COLO668 (cell line): Measurements from ENCODE around the gene ZIC4.

Source experiments
- DNase-seq: peaks from one replicate; lab custom pipeline; 2025; ENCODE audit not compliant: unreplicated experiment; lab: John Stamatoyannopoulos, UW

Gene ZIC4

DNA sequence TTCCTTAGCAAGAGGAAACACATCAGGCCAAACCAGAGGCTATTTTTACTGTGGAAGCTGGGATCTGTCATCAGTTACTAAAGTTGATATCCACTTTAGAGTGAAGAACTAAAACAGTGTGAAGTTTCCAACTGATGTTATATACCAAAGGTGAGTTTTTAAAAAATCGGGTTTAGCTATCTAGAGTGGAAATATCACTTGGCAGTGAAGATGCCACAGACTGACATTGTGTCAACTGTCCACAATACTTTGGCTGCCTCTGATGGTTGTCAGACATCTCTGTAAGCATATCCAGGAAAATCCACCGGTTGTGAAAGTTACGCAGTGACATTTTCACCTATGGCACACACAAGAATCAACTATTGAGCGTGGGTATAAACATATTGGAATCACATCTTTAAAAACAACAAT is 12.0 kb upstream of the ZIC4 start:
- DNase-seq, result no peak

DNA sequence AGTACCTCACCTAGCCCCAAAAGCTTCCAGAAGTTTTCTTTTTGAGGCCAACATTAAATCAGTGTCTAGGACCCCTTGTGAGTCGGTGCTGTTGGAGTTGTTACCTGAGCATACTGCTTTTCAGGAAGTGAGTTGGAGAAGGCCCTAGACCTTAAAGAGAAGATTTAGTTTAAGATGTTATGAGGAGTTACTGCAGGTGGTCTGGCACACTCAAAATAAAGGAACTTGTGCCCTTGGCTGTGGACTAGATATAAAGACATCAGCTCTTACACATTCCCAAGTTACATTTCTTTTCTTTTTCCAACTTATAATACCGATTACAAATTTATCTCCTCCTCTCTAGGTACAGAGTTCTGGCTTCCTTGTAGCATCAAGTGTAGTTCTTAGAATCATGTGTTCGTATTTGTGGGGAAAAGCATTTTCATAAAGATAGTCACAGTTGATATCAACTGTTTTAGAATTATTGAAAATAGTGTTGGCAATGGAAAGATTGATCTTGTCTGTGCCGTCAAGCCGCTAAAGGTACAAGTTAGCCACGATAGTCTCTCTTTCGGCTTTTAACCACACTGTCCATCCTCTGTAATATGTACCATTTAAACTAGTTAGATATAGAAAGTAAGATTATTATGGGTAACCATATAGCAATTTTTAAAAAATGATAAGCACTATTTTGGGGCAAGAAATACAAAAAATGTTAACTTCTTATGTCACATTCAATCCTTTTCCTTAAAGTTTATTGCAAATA is 11.4 kb upstream of the ZIC4 start:
- DNase-seq, result no peak

DNA sequence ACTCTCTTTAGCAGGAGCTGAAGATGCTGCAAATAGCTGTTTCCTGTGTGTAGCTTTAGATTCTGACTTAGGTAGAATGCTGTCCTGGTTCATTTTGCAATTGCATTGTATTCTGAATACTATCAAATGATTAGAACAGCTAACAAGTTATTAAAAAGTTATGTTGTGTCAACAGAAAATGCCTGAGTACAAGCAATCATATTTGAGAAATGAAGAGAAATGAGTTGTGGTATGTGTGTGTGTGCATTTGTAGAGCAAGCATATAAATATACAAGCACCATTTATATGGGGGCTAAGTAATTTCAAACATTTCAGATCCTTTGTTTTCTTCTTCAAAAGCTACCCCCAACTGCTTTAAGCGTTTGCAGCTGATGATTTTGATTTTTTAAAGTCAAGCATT is 10.6 kb upstream of the ZIC4 start:
- no peak for DNase-seq

DNA sequence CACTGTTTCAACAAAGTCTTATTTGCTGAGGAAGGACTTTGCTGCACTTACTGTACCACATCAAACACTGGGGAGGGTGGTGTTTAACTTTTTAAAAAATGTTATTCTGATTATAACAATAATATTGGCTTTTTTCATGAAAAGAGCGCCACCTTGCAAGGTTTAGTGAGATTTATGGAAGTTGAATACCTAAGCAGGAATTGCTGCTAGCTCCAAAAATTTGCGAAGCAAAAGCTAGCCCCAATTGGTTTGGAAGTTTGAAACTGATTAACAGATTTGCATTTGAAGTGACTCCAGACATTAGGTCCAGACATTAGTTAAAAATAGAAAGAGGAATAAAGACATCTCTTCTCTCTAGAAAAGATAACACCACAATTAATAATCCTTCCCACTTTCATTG is 9.5 kb upstream of the ZIC4 start:
- no peak for DNase-seq

DNA sequence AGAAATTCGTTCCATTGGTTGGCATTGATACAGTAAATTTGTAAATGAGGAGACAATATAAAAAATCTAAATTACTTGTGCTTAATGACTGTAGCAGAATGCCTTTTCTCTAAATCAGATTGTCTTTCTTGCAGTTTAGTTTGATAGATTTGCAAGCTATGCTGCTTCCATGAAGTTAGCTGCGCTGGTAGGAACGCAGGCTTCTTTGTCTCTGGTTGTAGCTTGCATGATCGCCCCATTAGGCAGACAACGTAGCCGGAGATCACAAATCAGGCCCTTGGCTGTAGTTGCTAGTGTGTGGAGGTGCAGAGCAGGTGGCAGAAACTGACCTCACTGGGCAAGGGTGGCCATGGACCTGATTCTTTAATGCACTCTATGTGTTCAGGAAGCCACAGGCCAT is 8.9 kb upstream of the ZIC4 start:
- DNase-seq, result no peak

DNA sequence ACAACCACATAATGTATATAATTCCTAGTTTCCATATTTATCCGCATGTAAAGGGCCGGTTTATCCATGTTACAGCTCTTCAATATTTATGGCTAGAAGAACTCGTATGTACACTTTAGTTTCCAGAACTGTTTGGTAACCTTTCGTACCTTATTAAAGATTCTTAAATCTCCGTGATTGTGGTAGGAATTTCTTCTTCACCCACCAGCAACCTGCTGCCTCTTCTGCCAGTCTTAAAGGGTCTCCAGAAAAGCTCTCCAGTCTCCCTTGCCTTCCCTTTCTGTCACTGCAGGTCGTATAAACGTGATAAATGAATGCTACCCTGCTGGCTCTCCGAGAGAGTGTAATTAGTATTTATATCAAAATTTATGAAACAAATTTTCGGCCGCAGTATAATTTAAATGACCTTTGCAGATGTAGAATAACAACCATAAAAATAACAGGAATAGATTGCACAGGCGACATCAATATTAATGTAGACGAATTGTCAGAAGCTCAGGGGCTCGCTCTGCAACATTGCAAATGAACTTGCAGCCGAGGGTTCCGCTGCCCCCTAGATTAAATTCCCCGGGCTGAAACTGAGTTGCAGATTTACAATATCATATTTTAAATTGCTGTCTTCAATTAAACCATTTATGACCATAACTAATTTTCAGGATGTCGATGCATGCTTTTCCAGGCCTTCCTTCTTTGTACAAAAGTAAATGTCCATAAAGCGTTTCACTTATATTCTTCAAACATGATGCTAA is 8.2 kb upstream of the ZIC4 start:
- DNase-seq, result no peak

DNA sequence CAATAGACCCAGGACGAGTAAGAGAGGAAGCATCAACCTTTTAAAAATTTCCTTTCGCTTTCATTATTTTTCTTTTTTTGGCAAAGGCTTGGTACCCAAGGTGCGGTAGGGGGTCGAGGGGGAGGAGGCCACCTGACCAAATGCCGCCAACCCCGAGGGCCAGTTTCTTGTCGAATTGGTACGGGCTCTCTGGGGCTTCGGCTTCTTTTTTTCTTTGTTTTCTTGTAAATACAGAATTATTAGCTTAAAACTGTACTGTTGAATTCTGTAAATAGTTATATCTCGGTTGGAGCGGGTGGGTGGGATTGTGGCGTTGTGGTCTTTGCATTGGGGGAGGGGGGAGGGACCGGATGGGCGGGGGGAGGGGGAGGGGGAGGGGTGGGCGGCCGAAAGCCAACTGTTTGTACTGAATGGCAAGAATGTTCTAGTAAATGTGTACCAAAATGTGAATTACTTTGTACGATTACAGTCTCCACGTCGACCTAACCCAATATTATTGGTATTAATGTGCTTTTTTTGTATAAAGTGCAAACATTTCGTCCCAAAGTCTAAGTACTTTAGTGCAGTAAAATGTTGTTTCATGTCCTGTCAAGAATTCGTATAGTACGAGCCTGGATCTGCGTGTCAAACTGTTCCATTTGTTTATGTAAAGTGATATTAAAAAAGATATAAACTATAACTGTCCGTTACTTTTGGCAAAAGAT is 7.5 kb upstream of the ZIC4 start:
- DNase-seq, result no peak

DNA sequence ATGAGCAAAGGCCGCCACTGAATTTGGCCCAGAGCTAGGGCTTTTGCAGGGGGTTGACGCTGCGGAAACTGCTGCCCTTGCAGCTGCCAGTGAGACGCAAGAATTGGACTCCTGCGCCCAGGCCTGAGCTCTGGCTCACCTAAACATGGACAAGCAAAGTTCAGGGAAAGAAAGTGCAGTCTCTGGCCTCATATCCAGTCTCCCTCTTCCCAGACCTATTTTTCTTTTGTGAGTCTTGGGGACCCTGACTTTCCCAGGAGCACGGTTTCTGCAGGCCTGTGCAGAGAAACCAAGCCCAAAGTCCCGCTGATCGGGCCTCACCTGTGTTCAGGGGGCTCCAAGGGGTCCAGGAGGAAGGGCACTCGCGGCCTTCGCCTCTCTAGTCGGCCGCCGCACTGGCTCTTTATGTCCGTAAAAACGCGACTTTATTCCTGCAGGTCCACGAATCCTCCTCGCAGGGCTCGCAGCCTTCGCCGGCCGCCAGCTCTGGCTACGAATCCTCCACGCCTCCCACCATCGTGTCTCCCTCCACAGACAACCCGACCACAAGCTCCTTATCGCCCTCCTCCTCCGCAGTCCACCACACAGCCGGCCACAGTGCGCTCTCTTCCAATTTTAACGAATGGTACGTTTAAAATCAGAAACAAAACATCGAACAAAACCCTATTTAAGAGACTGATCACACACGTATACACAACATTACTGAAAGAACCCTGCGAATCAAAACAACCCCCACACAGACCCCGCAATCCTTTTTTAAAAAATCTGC is 6.8 kb upstream of the ZIC4 start:
- no peak for DNase-seq

DNA sequence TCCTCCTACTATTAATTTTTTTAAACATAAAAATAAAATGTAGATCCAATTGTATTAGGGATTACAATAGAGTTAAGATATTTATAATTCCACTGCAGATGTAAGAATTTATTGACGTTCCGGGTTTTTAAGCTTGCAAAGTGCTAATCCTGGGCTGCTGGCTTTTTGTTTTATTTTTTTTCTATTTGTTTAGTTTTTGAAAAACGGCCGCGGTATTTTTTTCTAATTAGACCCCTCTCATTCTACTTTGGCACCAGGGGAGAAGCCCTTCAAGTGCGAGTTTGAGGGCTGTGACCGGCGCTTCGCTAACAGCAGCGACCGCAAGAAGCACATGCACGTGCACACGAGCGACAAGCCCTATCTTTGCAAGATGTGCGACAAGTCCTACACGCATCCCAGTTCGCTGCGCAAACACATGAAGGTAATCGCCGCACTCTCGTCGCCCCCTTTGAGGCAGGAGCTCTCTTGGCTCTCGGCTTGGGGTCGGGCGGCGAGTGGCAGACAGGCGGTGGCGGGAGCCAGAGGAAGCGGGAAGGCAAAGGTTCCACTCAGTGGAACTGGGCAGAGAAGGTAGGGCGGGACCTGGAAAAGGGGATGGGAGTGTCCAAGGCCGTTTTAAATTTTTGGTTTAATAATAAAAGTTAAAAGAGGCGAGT is 6.0 kb upstream of the ZIC4 start:
- DNase-seq, result no peak

DNA sequence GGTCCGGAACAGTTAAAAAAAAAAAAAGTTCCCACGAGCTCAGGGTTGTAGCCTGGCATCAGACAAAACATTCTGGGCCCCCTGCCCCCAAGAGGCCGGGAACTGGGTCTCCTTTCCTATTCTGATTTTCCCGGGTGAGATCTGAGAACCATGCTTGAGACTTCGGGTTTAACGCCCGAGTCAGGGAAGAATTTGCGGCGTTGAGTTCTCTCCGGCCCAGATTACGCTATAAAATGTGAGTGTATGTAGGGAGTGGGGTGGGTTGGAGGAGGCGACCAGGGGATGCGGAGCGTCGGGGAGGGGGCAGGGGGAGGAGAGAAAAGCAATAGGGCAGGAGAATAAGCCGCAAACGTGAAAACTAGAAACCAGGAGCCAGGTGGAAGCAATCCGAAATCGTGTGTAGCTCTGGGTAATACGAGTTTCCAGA is 5.5 kb upstream of the ZIC4 start:
- no peak for DNase-seq

DNA sequence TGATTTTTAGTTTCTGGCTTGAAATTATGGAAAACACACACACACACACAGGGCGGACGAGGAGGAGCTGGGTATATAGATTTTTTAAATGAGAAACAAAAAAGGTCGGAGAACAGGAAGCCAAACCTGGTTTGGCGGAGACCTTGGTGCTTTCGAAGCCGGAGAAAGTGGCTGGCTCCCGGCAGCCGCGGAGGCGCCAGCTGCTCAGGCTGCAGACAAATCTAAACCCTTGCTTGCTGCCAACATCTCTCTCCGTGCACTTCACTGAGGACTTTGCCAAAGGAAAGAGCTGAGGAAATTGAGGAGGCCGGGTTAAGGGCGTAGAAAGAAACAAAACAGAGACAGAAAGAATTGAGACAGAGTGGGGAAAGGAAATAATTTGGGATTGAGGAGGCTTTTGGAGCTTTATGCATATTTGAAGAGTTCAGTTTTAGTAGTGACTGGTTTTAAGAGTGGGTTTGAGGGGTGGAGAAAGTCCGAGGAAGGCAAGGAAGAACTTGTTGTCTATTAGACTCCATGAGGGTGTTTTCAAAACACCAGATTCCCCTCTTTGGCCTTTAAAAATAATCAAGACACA is 5.0 kb upstream of the ZIC4 start:
- DNase-seq, result peak; percentile 35

DNA sequence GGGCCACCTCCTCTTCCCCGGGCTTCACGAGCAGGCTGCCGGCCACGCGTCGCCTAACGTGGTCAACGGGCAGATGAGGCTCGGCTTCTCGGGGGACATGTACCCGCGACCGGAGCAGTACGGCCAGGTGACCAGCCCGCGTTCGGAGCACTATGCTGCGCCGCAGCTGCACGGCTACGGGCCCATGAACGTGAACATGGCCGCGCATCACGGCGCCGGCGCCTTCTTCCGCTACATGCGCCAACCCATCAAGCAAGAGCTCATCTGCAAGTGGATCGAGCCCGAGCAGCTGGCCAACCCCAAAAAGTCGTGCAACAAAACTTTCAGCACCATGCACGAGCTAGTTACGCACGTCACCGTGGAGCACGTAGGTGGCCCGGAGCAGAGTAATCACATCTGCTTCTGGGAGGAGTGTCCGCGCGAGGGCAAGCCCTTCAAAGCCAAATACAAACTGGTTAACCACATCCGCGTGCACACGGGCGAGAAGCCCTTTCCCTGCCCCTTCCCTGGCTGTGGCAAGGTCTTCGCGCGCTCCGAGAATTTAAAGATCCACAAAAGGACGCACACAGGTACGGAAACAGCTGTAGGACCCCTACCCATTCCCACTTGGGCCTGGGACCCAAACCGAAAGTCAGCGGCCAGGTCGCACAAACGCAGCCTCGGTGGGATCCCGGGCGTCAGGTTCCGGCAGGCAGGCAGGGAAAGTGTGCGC is 4.3 kb upstream of the ZIC4 start:
- peak; percentile 45 for DNase-seq

DNA sequence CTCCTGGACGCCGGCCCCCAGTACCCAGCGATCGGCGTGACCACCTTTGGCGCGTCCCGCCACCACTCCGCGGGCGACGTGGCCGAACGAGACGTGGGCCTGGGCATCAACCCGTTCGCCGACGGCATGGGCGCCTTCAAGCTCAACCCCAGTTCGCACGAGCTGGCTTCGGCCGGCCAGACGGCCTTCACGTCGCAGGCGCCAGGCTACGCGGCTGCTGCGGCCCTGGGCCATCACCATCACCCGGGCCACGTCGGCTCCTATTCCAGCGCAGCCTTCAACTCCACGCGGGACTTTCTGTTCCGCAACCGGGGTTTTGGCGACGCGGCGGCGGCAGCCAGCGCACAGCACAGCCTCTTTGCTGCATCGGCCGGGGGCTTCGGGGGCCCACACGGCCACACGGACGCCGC is 3.8 kb upstream of the ZIC4 start:
- DNase-seq, result no peak

DNA sequence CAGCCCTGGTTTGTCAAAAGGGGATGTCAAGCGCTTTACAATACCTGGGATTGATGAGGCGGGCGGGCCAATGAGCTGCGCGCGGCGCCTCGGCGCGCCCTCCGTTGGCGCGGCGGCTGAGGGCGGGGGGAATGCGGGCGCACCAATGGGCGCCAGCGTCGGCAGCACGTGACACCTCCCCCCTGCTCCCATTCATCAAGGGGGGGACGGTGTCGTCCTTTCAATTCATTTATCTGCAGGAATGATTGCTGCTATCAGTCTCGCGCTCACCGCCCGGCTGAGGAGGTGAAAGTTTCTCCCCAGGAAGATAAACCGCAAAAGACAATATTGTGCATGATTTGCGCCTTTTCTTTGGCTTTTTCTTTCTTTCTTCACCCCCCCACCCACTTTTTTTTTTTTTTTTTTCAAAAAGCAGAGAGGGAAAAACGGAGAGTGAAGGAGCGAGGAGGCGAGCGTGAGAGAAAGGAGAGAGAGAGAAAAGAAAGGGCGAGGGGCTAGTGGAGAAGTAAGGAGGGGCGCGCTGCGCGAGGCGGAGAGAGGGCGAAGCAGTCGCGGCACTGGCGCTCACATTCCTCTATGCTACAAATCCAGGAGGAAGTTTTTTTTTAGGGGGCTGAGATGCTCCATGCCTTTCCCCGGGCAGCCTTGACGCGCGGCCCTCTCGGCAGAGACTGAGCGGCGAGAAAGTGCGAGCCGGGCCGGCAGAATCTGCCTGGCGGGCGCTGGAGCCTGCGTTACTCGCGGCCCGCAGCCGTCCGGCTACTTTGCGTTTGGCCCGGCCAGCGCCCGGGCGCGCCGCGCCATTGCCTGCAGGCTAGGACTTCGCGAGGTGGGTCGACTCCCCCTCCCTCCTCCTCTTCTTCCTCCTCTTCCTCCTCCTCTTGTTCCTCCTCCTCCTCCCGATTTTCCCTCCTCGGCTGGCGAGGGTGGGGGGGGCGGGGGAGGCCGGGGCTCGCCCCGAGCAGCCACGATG is 3.1 kb upstream of the ZIC4 start, which contains the start of gene ZIC1:
Gene ZIC1, plus strand, starts transcription at position 223 of the 973 bp plus-strand sequence. Its CDS starts 748 bp downstream, at position 971.
- DNase-seq, result no peak

DNA sequence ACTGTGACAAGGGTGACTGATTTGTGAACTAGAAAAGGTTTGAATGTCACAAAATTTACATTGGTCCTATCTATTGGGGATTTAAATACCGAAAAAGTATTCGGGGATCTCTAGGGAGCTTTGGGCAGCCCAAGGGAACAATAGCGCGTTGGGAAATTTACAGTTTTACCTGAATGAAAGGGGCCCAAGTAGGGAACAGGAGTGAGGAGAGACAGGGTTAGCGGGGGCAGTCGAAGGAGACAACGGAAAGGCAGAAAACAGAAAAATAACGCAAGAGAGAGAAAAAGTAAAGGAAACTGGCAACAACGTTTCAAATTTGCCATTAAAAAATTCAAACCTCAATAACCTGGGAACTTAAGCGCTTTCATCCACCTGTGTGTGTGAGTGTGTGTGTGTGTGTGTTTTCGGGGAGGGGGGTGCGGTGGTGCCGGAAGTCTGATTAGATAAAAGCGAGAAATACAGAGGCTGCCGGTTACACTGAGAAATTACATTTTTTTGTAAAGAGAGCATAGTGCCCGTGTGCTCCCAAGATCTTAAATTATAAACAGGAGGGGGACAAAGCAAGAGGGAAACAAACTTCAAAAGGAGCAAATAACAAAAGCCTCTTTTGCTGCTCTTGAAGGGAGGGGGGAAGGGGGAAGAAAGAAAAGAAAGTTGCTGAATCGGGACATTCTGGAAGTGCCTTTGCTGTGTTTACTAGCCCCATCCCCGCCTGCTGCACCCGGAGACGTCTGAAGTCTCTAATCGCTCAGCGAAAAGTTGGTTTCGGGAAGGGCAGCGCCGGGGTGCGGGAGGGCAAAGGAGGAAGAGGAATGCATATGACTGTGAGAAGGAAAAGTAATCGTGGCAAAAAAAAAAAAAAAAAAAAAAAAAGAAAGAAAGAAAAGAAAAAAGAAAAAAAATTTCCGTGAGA is 2.1 kb upstream of the ZIC4 start:
- no peak for DNase-seq

DNA sequence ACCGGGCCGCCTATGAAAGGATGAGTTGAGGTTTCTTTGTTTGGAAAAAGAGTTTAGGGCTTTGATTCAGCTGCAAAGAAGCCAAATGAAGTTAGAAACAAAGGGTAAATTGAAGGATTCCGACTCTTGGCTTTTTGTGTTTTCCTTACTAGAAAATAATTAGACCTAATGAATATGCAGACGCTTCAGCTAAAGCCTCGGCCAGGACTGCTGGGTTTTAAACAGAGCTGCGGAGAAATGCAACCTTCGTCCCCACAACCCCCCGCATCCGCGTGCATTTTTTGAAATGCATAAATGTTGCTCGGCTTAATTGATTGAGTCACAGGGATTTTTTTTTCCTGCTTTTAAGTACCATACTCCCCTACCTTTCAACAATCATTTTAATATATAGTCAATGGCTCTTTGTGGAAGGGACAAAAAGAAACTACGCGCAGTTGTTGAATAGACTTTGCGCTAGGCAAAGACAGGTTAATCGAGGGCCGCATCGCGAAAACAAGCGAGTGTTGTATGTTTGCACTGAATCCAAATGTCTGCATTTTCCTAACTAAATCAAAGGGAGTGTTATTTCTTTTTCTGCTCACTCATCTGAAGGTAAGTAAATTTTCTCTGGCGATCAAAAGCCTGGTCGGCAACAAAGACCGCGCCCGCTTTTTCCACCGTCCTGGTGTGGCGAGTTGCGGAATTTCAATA is 1.3 kb upstream of the ZIC4 start:
- no peak for DNase-seq

DNA sequence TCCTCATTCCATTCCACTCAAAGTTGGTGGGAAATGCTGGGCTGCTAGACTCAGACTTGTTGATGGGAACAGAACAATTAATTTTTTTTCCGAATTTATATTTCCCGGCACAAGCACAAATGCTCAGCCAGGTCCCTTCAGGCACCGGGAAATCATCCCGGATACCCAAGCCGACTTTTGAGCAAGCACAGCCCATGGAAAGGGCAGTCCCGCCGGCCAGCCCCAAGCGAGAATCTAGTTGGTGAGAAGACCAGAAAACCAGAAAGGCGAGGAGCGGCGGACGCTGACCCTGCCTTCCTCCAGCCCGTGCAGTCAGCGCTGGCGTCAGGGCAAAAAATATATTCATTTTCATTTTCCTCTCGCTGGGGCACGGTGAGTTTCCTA is 763 bp upstream of the ZIC4 start:
- no peak for DNase-seq
